MG63 (cell line): ENCODE measurements around the gene LSM14B. TPM values are rescaled to one million over a fixed set of nuclear protein-coding genes. Genes with fewer than 3 reads are reported as not detected.

Experiments used
- DNase-seq: peaks from one replicate; pipeline ENCODE4 v3.0.0-alpha.2; 2020
- H3K27me3 ChIP-seq: fragments of 250-450 bp; sonication (Bioruptor Pico); 2 replicates; pipeline ENCODE4 v1.5.1; 2020; ENCODE audit warnings: mild to moderate bottlenecking, moderate library complexity
- H3K36me3 ChIP-seq: fragments of 250-450 bp; sonication (Bioruptor Pico); 2 replicates; pipeline ENCODE4 v1.5.1; 2020; ENCODE audit warnings: mild to moderate bottlenecking, moderate library complexity
- H3K4me3 ChIP-seq: fragments of 250-450 bp; sonication (Bioruptor Pico); 2 replicates; pipeline ENCODE4 v1.5.1; 2020; ENCODE audit warnings: mild to moderate bottlenecking, moderate library complexity
- H3K9me3 ChIP-seq: fragments of 250-450 bp; sonication (Bioruptor Pico); 2 replicates; pipeline ENCODE4 v1.5.1; 2020; ENCODE audit warnings: mild to moderate bottlenecking, moderate library complexity
- total RNA-seq: library from RNA; depleted of rRNA; stranded (reverse); fragments of >200 nt; shearing (Covaris generic); gene quantifications from 2 replicates; pipeline ENCODE4 v1.2.3, GENCODE V29; 2014; ENCODE audit warnings: low replicate concordance

Gene LSM14B
- total RNA-seq, 1 experiment from 2014 or later = 81.7 TPM

- Histone ChIP-seq H3K27me3 (no peaks in the 10 kb centered on the region), H3K4me3 (no peak overlapping the region), H3K36me3 (peaks cover 35% of the 10 kb centered on the region), H3K9me3 (no peaks in the 10 kb centered on the region)
- DNase-seq = no peak
Observed at GRCh38 chr20:62149532-62150309, 27.4 kb downstream of the LSM14B start.

- H3K27me3 ChIP-seq = no peaks in the 10 kb centered on the region
- no peak for DNase-seq
- no peaks in the 10 kb centered on the region for H3K9me3 ChIP-seq
- H3K4me3 ChIP-seq = no peak overlapping the region
- peaks cover 35% of the 10 kb centered on the region for H3K36me3 ChIP-seq
Observed at GRCh38 chr20:62150310-62150575, 28.0 kb downstream of the LSM14B start.

- no peak for DNase-seq
- Histone ChIP-seq H3K27me3 (no peaks in the 10 kb centered on the region), H3K9me3 (no peaks in the 10 kb centered on the region), H3K36me3 (peaks cover 36% of the 10 kb centered on the region), H3K4me3 (no peak overlapping the region)
Observed at GRCh38 chr20:62151225-62151624, 28.9 kb downstream of the LSM14B start.

GRCh38 chr20:62151835-62152364 is 29.6 kb downstream of the LSM14B start:
- Histone ChIP-seq H3K27me3 (no peaks in the 10 kb centered on the region), H3K36me3 (peaks cover 36% of the 10 kb centered on the region), H3K9me3 (no peaks in the 10 kb centered on the region), H3K4me3 (no peak overlapping the region)
- no peak for DNase-seq

GRCh38 chr20:62155428-62156253 is 33.4 kb downstream of the LSM14B start:
- Histone ChIP-seq H3K4me3 (no peak overlapping the region), H3K36me3 (peaks cover 46% of the 10 kb centered on the region), H3K27me3 (no peaks in the 10 kb centered on the region), H3K9me3 (no peaks in the 10 kb centered on the region)
- DNase-seq = peak; percentile 68

GRCh38 chr20:62156254-62156556 is 33.9 kb downstream of the LSM14B start:
- Histone ChIP-seq H3K27me3 (no peaks in the 10 kb centered on the region), H3K4me3 (no peak overlapping the region), H3K9me3 (no peaks in the 10 kb centered on the region), H3K36me3 (peaks cover 52% of the 10 kb centered on the region)
- no peak for DNase-seq

- peaks cover 57% of the 10 kb centered on the region for H3K36me3 ChIP-seq
- DNase-seq = peak; percentile 61
- H3K27me3 ChIP-seq = no peaks in the 10 kb centered on the region
- H3K9me3 ChIP-seq = no peaks in the 10 kb centered on the region
- no peak overlapping the region for H3K4me3 ChIP-seq
Observed at GRCh38 chr20:62156592-62157386, 34.5 kb downstream of the LSM14B start.

GRCh38 chr20:62157387-62158087 is 35.3 kb downstream of the LSM14B start:
- no peak overlapping the region for H3K4me3 ChIP-seq
- H3K36me3 ChIP-seq = peaks cover 56% of the 10 kb centered on the region
- DNase-seq = no peak
- no peaks in the 10 kb centered on the region for H3K9me3 ChIP-seq
- no peaks in the 10 kb centered on the region for H3K27me3 ChIP-seq

GRCh38 chr20:62158088-62158400 is 35.8 kb downstream of the LSM14B start:
- no peaks in the 10 kb centered on the region for H3K9me3 ChIP-seq
- H3K4me3 ChIP-seq = no peak overlapping the region
- no peaks in the 10 kb centered on the region for H3K27me3 ChIP-seq
- peaks cover 56% of the 10 kb centered on the region for H3K36me3 ChIP-seq
- DNase-seq = no peak

GRCh38 chr20:62158541-62158940 is 36.3 kb downstream of the LSM14B start:
- Histone ChIP-seq H3K9me3 (no peaks in the 10 kb centered on the region), H3K36me3 (peaks cover 57% of the 10 kb centered on the region), H3K4me3 (no peak overlapping the region), H3K27me3 (no peaks in the 10 kb centered on the region)
- DNase-seq = no peak

GRCh38 chr20:62159052-62159451 is 36.8 kb downstream of the LSM14B start:
- DNase-seq = no peak
- Histone ChIP-seq H3K27me3 (no peaks in the 10 kb centered on the region), H3K36me3 (peaks cover 59% of the 10 kb centered on the region), H3K9me3 (no peaks in the 10 kb centered on the region), H3K4me3 (no peak overlapping the region)

- no peak for DNase-seq
- Histone ChIP-seq H3K4me3 (no peak overlapping the region), H3K27me3 (no peaks in the 10 kb centered on the region), H3K9me3 (no peaks in the 10 kb centered on the region), H3K36me3 (peaks cover 58% of the 10 kb centered on the region)
Observed at GRCh38 chr20:62159839-62160238, 37.6 kb downstream of the LSM14B start.

GRCh38 chr20:62160253-62160652 is 38.0 kb downstream of the LSM14B start:
- H3K9me3 ChIP-seq = no peaks in the 10 kb centered on the region
- H3K36me3 ChIP-seq = peaks cover 56% of the 10 kb centered on the region
- H3K4me3 ChIP-seq = no peak overlapping the region
- H3K27me3 ChIP-seq = no peaks in the 10 kb centered on the region
- no peak for DNase-seq

GRCh38 chr20:62160876-62161275 is 38.6 kb downstream of the LSM14B start:
- Histone ChIP-seq H3K4me3 (no peak overlapping the region), H3K36me3 (peaks cover 56% of the 10 kb centered on the region)

GRCh38 chr20:62161347-62161746 is 39.1 kb downstream of the LSM14B start:
- Histone ChIP-seq H3K9me3 (no peaks in the 10 kb centered on the region), H3K36me3 (peaks cover 56% of the 10 kb centered on the region), H3K27me3 (no peaks in the 10 kb centered on the region), H3K4me3 (no peak overlapping the region)
- peak; percentile 72 for DNase-seq

More at GRCh38 chr20:62160876-62161275, 38.6 kb downstream of the LSM14B start:
- no peaks in the 10 kb centered on the region for H3K27me3 ChIP-seq
- no peak for DNase-seq
- H3K9me3 ChIP-seq = no peaks in the 10 kb centered on the region

- H3K36me3 ChIP-seq = peaks cover 57% of the 10 kb centered on the region
- no peak for DNase-seq
- H3K9me3 ChIP-seq = no peaks in the 10 kb centered on the region
- no peaks in the 10 kb centered on the region for H3K27me3 ChIP-seq
- H3K4me3 ChIP-seq = no peak overlapping the region
Observed at GRCh38 chr20:62162765-62163484, 40.6 kb downstream of the LSM14B start.
